GM12864 (cell line): Measurements from ENCODE around the gene AOPEP.

Source experiments
- DNase-seq: peaks from one replicate; pipeline ENCODE4 v3.0.0-alpha.2; 2011; ENCODE audit warnings: low read depth
- H3K4me3 ChIP-seq: 2 replicates; pipeline ENCODE4 v1.5.1; 2011; ENCODE audit warnings: mild to moderate bottlenecking, low read depth, low read length, control low read depth
- CTCF ChIP-seq: IDR thresholded peaks from 2 replicates; pipeline ENCODE4 v1.5.1; 2011; ENCODE audit warnings: low read depth, mild to moderate bottlenecking, moderate library complexity, low read length, control low read depth, inconsistent platforms; ENCODE audit errors: missing control alignments

The AOPEP gene

GRCh38 chr9:95025213-95026147 is 299.0 kb downstream of the AOPEP start:
- no peak for DNase-seq
- no peak for TF ChIP-seq CTCF
- no peak overlapping the region for H3K4me3 ChIP-seq

GRCh38 chr9:95026148-95026524 is 299.6 kb downstream of the AOPEP start:
- no peak for TF ChIP-seq CTCF
- H3K4me3 ChIP-seq: no peak overlapping the region
- DNase-seq: no peak

GRCh38 chr9:95027914-95028852 is 301.7 kb downstream of the AOPEP start:
- no peak for DNase-seq
- no peak overlapping the region for H3K4me3 ChIP-seq
- TF ChIP-seq CTCF: no peak

GRCh38 chr9:95028853-95029219 is 302.3 kb downstream of the AOPEP start:
- DNase-seq: no peak
- TF ChIP-seq CTCF: no peak
- H3K4me3 ChIP-seq: no peak overlapping the region

GRCh38 chr9:95029288-95029687 is 302.8 kb downstream of the AOPEP start:
- H3K4me3 ChIP-seq: no peak overlapping the region
- DNase-seq: no peak
- TF ChIP-seq CTCF: no peak

- no peak for DNase-seq
- no peak overlapping the region for H3K4me3 ChIP-seq
- TF ChIP-seq CTCF: no peak
These were observed 303.2 kb downstream of the AOPEP start for GRCh38 chr9:95029720-95030119.
